Mammary epithelial cell (primary cell): ENCODE results near the gene LYPD6B.

Experiments
- EZH2 ChIP-seq: IDR thresholded peaks from 2 replicates; pipeline ENCODE4 v1.6.1; 2012; ENCODE audit warnings: low read length, inconsistent platforms, borderline replicate concordance
- TF ChIP-seq, protein P1 (sequence below), 2 donors: IDR thresholded peaks in 1 of 2; conservative IDR thresholded peaks in 1 of 2; 2 replicates each; pipeline ENCODE4 v1.5.1; 2011 to 2012; ENCODE audit warnings: inconsistent platforms in 2 of 2, low read length in 2 of 2, mild to moderate bottlenecking in 2 of 2, control low read depth in 1 of 2, low read depth in 1 of 2; ENCODE audit not compliant: insufficient read depth in 1 of 2; ENCODE audit errors: extremely low read depth in 1 of 2

DNA sequence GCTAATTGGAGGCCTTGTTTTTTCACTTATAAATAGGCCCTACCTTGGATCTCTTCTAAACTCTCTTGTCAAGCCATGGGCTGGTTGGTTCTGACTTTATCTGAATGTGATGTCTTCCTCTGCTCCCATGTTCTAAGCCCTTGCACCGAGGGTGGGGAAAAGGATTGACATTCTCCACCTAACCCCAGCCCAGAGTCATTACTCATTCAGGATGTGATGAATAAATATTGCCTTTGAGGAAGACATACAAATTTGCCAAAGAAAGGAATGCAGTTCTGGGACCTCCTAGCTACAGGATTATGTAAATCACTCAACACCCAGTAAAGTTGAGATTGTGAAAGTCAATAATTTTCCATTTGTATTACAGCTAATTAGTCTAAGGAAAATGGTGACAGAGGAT is 149.8 kb downstream of the LYPD6B start:
- TF ChIP-seq, protein P1, sequence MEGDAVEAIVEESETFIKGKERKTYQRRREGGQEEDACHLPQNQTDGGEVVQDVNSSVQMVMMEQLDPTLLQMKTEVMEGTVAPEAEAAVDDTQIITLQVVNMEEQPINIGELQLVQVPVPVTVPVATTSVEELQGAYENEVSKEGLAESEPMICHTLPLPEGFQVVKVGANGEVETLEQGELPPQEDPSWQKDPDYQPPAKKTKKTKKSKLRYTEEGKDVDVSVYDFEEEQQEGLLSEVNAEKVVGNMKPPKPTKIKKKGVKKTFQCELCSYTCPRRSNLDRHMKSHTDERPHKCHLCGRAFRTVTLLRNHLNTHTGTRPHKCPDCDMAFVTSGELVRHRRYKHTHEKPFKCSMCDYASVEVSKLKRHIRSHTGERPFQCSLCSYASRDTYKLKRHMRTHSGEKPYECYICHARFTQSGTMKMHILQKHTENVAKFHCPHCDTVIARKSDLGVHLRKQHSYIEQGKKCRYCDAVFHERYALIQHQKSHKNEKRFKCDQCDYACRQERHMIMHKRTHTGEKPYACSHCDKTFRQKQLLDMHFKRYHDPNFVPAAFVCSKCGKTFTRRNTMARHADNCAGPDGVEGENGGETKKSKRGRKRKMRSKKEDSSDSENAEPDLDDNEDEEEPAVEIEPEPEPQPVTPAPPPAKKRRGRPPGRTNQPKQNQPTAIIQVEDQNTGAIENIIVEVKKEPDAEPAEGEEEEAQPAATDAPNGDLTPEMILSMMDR (conservative IDR thresholded peaks at IDR 0.05 in 1 of 2, IDR thresholded peaks at IDR 0.05 in 1 of 2; ENCODE audit: extremely low read depth in 1 of 2, insufficient read depth in 1 of 2, low read depth in 1 of 2, low read length in 2 of 2), result no peak
- no peak for TF ChIP-seq EZH2
